HEK293 (cell line): ENCODE results near the gene MOCS3.

Experiments
- IKZF3 ChIP-seq: fragments of 450-650 bp; IDR thresholded peaks from 2 replicates; pipeline ENCODE4 v1.5.0; 2018; ENCODE audit warnings: missing biosample characterization, mild to moderate bottlenecking, missing genetic modification characterization, moderate library complexity
- KLF16 ChIP-seq: fragments of 450-650 bp; formaldehyde crosslinking; IDR thresholded peaks from 2 replicates; pipeline ENCODE4 v1.5.1; 2017; ENCODE audit warnings: missing biosample characterization, missing genetic modification characterization
- SP2 ChIP-seq: fragments of 450-650 bp; formaldehyde crosslinking; IDR thresholded peaks from 2 replicates; pipeline ENCODE4 v1.5.1; 2016; ENCODE audit warnings: missing biosample characterization, missing genetic modification characterization
- SP3 ChIP-seq: fragments of 450-650 bp; formaldehyde crosslinking; IDR thresholded peaks from 2 replicates; pipeline ENCODE4 v1.5.1; 2016; ENCODE audit warnings: missing biosample characterization, missing genetic modification characterization
- SP7 ChIP-seq: fragments of 450-650 bp; formaldehyde crosslinking; IDR thresholded peaks from 2 replicates; pipeline ENCODE4 v1.5.1; 2016; ENCODE audit warnings: missing biosample characterization, missing genetic modification characterization
- YY2 ChIP-seq: fragments of 450-650 bp; formaldehyde crosslinking; IDR thresholded peaks from 2 replicates; pipeline ENCODE4 v1.5.1; 2016; ENCODE audit warnings: missing biosample characterization, missing genetic modification characterization
- ZBTB1 ChIP-seq: fragments of 450-650 bp; formaldehyde crosslinking; IDR thresholded peaks from 2 replicates; pipeline ENCODE4 v1.5.1; 2016; ENCODE audit warnings: missing biosample characterization, missing genetic modification characterization
- ZBTB17 ChIP-seq: fragments of 450-650 bp; formaldehyde crosslinking; IDR thresholded peaks from 2 replicates; pipeline ENCODE4 v1.5.1; 2016; ENCODE audit warnings: missing biosample characterization, missing genetic modification characterization
- ZNF133 ChIP-seq: fragments of 450-650 bp; formaldehyde crosslinking; IDR thresholded peaks from 2 replicates; pipeline ENCODE4 v1.5.1; 2016; ENCODE audit warnings: missing biosample characterization, missing genetic modification characterization
- ZNF174 ChIP-seq: fragments of 450-650 bp; formaldehyde crosslinking; IDR thresholded peaks from 2 replicates; pipeline ENCODE4 v1.5.0; 2017; ENCODE audit warnings: missing biosample characterization, mild to moderate bottlenecking, missing genetic modification characterization
- ZNF266 ChIP-seq: fragments of 450-650 bp; formaldehyde crosslinking; IDR thresholded peaks from 2 replicates; pipeline ENCODE4 v1.5.1; 2016; ENCODE audit warnings: missing biosample characterization, missing genetic modification characterization, low read depth
- ZNF311 ChIP-seq: fragments of 450-650 bp; formaldehyde crosslinking; IDR thresholded peaks from 2 replicates; pipeline ENCODE4 v1.5.1; 2017; ENCODE audit warnings: missing biosample characterization, missing genetic modification characterization, borderline replicate concordance
- ZNF335 ChIP-seq: fragments of 450-650 bp; formaldehyde crosslinking; conservative IDR thresholded peaks from 2 replicates; pipeline ENCODE4 v1.5.1; 2016; ENCODE audit warnings: missing biosample characterization, missing genetic modification characterization
- ZNF366 ChIP-seq: fragments of 450-650 bp; formaldehyde crosslinking; conservative IDR thresholded peaks from 2 replicates; pipeline ENCODE4 v1.5.1; 2016; ENCODE audit warnings: missing biosample characterization, missing genetic modification characterization
- ZNF48 ChIP-seq: fragments of 450-650 bp; formaldehyde crosslinking; IDR thresholded peaks from 2 replicates; pipeline ENCODE4 v1.5.1; 2016; ENCODE audit warnings: missing biosample characterization, missing genetic modification characterization
- ZNF558 ChIP-seq: fragments of 450-650 bp; formaldehyde crosslinking; IDR thresholded peaks from 2 replicates; pipeline ENCODE4 v1.5.1; 2016; ENCODE audit warnings: missing biosample characterization, missing genetic modification characterization
- ZNF560 ChIP-seq: fragments of 450-650 bp; formaldehyde crosslinking; IDR thresholded peaks from 2 replicates; pipeline ENCODE4 v1.5.1; 2017; ENCODE audit warnings: missing biosample characterization, missing genetic modification characterization, borderline replicate concordance
- ZNF629 ChIP-seq: fragments of 450-650 bp; formaldehyde crosslinking; IDR thresholded peaks from 2 replicates; pipeline ENCODE4 v1.5.1; 2017; ENCODE audit warnings: missing biosample characterization, missing genetic modification characterization
- ZNF660 ChIP-seq: fragments of 450-650 bp; IDR thresholded peaks from 2 replicates; pipeline ENCODE4 v1.5.1; 2018; ENCODE audit warnings: missing biosample characterization, mild to moderate bottlenecking, missing genetic modification characterization
- ZNF707 ChIP-seq: fragments of 450-650 bp; formaldehyde crosslinking; IDR thresholded peaks from 2 replicates; pipeline ENCODE4 v1.5.1; 2016; ENCODE audit warnings: missing biosample characterization, missing genetic modification characterization
- ZNF76 ChIP-seq: fragments of 450-650 bp; formaldehyde crosslinking; IDR thresholded peaks from 2 replicates; pipeline ENCODE4; 2016; ENCODE audit warnings: low read depth, missing biosample characterization, missing genetic modification characterization, borderline replicate concordance
- ZNF776 ChIP-seq: fragments of 450-650 bp; formaldehyde crosslinking; IDR thresholded peaks from 2 replicates; pipeline ENCODE4 v1.5.0; 2017; ENCODE audit warnings: missing biosample characterization, missing genetic modification characterization, borderline replicate concordance
- ZNF791 ChIP-seq: fragments of 450-650 bp; formaldehyde crosslinking; IDR thresholded peaks from 2 replicates; pipeline ENCODE4 v1.5.1; 2016; ENCODE audit warnings: missing biosample characterization, missing genetic modification characterization
- TF ChIP-seq, protein P1 (sequence below): fragments of 450-650 bp; formaldehyde crosslinking; IDR thresholded peaks from 2 replicates; pipeline ENCODE4 v1.5.1; 2016; ENCODE audit warnings: missing biosample characterization, missing genetic modification characterization, low read depth
- TF ChIP-seq, protein P2 (sequence below): fragments of 450-650 bp; formaldehyde crosslinking; IDR thresholded peaks from 2 replicates; pipeline ENCODE4 v1.5.1; 2016; ENCODE audit warnings: missing biosample characterization, missing genetic modification characterization
- TF ChIP-seq, protein P3 (sequence below): fragments of 450-650 bp; formaldehyde crosslinking; IDR thresholded peaks from 2 replicates; pipeline ENCODE4 v1.5.1; 2016; ENCODE audit warnings: missing biosample characterization, missing genetic modification characterization
- TF ChIP-seq, protein P4 (sequence below): fragments of 450-650 bp; formaldehyde crosslinking; IDR thresholded peaks from 2 replicates; pipeline ENCODE4 v1.5.1; 2017; ENCODE audit warnings: missing biosample characterization, missing genetic modification characterization
- TF ChIP-seq, protein P5 (sequence below): fragments of 450-650 bp; formaldehyde crosslinking; IDR thresholded peaks from 2 replicates; pipeline ENCODE4 v1.5.1; 2016; ENCODE audit warnings: missing biosample characterization, missing genetic modification characterization
- TF ChIP-seq, protein P6 (sequence below): fragments of 450-650 bp; formaldehyde crosslinking; IDR thresholded peaks from 2 replicates; pipeline ENCODE4 v1.5.1; 2016; ENCODE audit warnings: missing biosample characterization, missing genetic modification characterization
- TF ChIP-seq, protein P7 (sequence below): fragments of 450-650 bp; formaldehyde crosslinking; IDR thresholded peaks from 2 replicates; pipeline ENCODE4 v1.5.1; 2016; ENCODE audit warnings: missing biosample characterization, missing genetic modification characterization

Gene MOCS3

DNA sequence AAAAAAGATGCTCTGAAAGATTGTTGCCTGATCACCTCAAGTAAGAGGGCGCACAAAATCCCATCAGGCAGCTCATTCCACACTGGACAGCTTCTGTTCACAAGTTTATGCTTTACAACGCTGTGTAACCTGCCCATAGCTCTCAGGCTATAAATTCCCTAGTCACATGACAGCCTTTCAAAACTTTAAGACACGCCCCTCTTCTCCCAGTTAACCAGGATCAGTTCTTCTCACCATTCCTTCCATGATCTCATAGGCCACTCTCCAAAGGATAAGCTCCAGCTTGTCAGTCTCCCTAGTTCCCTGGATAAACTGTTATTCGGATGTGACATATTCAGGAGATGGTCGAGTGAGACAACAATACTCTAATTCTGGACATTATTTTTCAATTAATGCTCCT, 42.4 kb upstream of the MOCS3 start (continued):
- TF ChIP-seq, protein P1, sequence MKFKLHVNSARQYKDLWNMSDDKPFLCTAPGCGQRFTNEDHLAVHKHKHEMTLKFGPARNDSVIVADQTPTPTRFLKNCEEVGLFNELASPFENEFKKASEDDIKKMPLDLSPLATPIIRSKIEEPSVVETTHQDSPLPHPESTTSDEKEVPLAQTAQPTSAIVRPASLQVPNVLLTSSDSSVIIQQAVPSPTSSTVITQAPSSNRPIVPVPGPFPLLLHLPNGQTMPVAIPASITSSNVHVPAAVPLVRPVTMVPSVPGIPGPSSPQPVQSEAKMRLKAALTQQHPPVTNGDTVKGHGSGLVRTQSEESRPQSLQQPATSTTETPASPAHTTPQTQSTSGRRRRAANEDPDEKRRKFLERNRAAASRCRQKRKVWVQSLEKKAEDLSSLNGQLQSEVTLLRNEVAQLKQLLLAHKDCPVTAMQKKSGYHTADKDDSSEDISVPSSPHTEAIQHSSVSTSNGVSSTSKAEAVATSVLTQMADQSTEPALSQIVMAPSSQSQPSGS (tag by site-specific recombination) = peak; percentile 47; the same call in 1 of the 2 replicates
- TF ChIP-seq, protein P2, sequence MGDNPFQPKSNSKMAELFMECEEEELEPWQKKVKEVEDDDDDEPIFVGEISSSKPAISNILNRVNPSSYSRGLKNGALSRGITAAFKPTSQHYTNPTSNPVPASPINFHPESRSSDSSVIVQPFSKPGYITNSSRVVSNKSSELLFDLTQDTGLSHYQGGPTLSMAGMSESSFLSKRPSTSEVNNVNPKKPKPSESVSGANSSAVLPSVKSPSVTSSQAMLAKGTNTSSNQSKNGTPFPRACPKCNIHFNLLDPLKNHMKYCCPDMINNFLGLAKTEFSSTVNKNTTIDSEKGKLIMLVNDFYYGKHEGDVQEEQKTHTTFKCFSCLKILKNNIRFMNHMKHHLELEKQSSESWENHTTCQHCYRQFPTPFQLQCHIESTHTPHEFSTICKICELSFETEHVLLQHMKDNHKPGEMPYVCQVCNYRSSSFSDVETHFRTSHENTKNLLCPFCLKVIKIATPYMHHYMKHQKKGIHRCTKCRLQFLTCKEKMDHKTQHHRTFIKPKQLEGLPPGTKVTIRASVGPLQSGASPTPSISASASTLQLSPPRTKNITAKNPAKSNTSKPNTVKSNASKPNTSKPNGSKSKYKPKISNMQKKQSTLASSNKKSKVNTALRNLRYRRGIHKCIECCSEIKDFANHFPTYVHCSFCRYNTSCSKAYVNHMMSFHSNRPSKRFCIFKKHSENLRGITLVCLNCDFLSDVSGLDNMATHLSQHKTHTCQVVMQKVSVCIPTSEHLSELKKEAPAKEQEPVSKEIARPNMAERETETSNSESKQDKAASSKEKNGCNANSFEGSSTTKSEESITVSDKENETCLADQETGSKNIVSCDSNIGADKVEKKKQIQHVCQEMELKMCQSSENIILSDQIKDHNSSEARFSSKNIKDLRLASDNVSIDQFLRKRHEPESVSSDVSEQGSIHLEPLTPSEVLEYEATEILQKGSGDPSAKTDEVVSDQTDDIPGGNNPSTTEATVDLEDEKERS (tag by site-specific recombination) = no peak
- no peak for TF ChIP-seq ZNF560 (tag by site-specific recombination)
- no peak for TF ChIP-seq ZNF174 (tag by site-specific recombination)
- no peak for TF ChIP-seq ZNF707 (tag by site-specific recombination)
- TF ChIP-seq, protein P3, sequence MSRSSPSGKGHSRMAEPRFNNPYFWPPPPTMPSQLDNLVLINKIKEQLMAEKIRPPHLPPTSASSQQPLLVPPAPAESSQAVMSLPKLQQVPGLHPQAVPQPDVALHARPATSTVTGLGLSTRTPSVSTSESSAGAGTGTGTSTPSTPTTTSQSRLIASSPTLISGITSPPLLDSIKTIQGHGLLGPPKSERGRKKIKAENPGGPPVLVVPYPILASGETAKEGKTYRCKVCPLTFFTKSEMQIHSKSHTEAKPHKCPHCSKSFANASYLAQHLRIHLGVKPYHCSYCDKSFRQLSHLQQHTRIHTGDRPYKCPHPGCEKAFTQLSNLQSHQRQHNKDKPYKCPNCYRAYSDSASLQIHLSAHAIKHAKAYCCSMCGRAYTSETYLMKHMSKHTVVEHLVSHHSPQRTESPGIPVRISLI (tag by site-specific recombination) = no peak
- TF ChIP-seq ZNF629 = peak; percentile 76
- TF ChIP-seq SP7 (tag by site-specific recombination) = peak; percentile 37; the same call in 1 of the 2 replicates
- TF ChIP-seq ZNF366 = 0 out of 2 replicates have a peak, but pooled peaks have one; percentile 19
- TF ChIP-seq SP2 (tag by site-specific recombination) = peak; percentile 30; the same call in 1 of the 2 replicates
- no peak for TF ChIP-seq ZNF791
- peak; percentile 88 for TF ChIP-seq ZBTB17
- TF ChIP-seq KLF16 = peak; percentile 75; the same call in 1 of the 2 replicates
- no peak for TF ChIP-seq YY2
- TF ChIP-seq ZNF776 (tag by site-specific recombination) = no peak
- TF ChIP-seq, protein P4, sequence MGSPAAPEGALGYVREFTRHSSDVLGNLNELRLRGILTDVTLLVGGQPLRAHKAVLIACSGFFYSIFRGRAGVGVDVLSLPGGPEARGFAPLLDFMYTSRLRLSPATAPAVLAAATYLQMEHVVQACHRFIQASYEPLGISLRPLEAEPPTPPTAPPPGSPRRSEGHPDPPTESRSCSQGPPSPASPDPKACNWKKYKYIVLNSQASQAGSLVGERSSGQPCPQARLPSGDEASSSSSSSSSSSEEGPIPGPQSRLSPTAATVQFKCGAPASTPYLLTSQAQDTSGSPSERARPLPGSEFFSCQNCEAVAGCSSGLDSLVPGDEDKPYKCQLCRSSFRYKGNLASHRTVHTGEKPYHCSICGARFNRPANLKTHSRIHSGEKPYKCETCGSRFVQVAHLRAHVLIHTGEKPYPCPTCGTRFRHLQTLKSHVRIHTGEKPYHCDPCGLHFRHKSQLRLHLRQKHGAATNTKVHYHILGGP (tag by site-specific recombination) = no peak
- TF ChIP-seq ZNF558 (tag by site-specific recombination) = no peak
- no peak for TF ChIP-seq ZNF660
- TF ChIP-seq ZNF133 = no peak
- TF ChIP-seq, protein P5, sequence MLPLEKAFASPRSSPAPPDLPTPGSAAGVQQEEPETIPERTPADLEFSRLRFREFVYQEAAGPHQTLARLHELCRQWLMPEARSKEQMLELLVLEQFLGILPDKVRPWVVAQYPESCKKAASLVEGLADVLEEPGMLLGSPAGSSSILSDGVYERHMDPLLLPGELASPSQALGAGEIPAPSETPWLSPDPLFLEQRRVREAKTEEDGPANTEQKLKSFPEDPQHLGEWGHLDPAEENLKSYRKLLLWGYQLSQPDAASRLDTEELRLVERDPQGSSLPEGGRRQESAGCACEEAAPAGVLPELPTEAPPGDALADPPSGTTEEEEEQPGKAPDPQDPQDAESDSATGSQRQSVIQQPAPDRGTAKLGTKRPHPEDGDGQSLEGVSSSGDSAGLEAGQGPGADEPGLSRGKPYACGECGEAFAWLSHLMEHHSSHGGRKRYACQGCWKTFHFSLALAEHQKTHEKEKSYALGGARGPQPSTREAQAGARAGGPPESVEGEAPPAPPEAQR = no peak
- TF ChIP-seq, protein P6, sequence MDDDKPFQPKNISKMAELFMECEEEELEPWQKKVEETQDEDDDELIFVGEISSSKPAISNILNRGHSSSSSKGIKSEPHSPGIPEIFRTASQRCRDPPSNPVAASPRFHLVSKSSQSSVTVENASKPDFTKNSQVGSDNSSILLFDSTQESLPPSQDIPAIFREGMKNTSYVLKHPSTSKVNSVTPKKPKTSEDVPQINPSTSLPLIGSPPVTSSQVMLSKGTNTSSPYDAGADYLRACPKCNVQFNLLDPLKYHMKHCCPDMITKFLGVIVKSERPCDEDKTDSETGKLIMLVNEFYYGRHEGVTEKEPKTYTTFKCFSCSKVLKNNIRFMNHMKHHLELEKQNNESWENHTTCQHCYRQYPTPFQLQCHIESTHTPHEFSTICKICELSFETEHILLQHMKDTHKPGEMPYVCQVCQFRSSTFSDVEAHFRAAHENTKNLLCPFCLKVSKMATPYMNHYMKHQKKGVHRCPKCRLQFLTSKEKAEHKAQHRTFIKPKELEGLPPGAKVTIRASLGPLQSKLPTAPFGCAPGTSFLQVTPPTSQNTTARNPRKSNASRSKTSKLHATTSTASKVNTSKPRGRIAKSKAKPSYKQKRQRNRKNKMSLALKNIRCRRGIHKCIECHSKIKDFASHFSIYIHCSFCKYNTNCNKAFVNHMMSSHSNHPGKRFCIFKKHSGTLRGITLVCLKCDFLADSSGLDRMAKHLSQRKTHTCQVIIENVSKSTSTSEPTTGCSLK (tag by site-specific recombination) = no peak
- peak; percentile 27; the same call in 1 of the 2 replicates for TF ChIP-seq SP3 (tag by site-specific recombination)
- no peak for TF ChIP-seq ZNF311
- no peak for TF ChIP-seq ZBTB1 (tag by site-specific recombination)
- peak; percentile 24; the same call in 1 of the 2 replicates for TF ChIP-seq ZNF76
- TF ChIP-seq ZNF48 (tag by site-specific recombination) = no peak
- TF ChIP-seq, protein P7, sequence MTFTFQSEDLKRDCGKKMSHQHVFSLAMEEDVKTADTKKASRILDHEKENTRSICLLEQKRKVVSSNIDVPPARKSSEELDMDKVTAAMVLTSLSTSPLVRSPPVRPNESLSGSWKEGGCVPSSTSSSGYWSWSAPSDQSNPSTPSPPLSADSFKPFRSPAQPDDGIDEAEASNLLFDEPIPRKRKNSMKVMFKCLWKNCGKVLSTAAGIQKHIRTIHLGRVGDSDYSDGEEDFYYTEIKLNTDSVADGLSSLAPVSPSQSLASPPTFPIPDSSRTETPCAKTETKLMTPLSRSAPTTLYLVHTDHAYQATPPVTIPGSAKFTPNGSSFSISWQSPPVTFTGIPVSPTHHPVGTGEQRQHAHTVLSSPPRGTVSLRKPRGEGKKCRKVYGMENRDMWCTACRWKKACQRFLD (tag by site-specific recombination) = no peak
- TF ChIP-seq ZNF266 (tag by site-specific recombination) = no peak
- peak; percentile 64 for TF ChIP-seq IKZF3
- TF ChIP-seq ZNF335 = peak; percentile 19; the same call in 1 of the 2 replicates
